ENCODE measurements around the gene CDH4.

The CDH4 gene

DNA sequence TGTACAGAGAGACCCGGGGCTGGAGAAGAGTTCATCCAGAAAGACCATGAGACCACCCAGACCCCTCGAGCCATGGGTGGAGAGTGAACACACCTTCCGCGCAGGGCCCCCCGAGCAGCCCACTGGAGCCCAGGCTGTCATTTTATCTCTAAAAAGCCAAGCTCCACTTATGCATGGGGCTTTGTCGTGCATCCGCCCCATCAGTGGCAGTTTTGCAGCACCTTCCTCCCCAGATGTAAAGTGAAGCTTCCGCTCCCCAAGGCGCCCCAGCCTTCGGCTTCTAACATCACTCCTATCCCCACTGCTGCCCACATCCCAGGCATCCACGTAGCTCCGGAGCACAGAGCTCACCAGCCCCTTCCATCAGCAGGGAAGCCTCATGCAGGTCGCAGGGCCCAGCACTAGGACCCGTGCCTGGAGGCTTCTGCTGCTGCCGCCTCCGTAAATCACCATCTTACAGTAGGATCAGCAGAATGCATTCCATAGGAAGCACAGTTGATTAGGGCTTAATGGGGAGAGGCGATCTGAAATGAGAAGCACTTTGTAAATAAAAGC is 512.5 kb downstream of the CDH4 start:
- Mint-ChIP-seq H3K36me3 (no peaks in the 10 kb centered on the region), H3K4me1 (no peaks in the 10 kb centered on the region), H3K9me3 (no peaks in the 10 kb centered on the region), H3K4me3 (no peak overlapping the region), H3K27me3 (peaks cover 2% of the 10 kb centered on the region), H3K27ac (no peak overlapping the region)

DNA sequence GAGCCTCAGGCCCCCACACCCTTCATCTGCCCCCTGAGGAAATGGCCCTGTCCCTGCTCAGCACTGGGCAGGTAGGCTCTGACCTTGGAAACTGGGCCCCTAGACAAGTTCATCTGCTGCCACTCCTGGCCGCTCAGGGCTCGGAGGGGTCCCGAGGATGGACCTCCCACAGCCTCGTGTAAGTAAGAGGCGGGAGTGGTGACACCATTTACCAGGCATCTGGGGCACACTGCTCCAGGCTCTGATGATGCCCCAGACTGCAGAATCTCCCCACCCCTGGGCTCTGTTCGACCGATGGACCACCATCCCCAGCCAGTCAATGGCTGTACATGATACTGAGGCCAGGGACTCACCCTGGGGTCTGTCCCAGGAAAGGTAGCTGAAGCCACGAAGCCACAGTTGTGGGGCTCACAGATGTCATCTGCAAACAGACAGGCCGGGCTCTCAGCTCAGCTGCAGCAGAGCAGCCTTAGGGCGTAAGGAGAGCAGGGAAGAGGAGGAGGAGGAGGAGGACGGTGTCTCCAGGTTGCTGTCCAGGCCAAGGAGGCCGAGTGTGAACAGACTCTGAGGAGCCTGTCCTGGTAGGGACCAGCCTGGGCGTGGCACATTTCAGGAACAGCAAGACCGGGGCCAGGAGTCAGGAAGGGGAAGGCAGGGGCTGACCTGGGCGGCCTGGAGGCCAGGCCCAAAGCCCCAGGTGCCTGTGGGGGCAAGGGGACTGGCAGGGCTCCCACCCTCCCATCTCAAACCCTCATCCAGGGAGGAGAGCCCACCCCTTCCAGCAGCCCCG is 513.2 kb downstream of the CDH4 start:
- Mint-ChIP-seq H3K27me3 (peaks cover 2% of the 10 kb centered on the region), H3K4me3 (no peak overlapping the region), H3K9me3 (no peaks in the 10 kb centered on the region), H3K36me3 (no peaks in the 10 kb centered on the region), H3K27ac (no peak overlapping the region), H3K4me1 (no peaks in the 10 kb centered on the region)

DNA sequence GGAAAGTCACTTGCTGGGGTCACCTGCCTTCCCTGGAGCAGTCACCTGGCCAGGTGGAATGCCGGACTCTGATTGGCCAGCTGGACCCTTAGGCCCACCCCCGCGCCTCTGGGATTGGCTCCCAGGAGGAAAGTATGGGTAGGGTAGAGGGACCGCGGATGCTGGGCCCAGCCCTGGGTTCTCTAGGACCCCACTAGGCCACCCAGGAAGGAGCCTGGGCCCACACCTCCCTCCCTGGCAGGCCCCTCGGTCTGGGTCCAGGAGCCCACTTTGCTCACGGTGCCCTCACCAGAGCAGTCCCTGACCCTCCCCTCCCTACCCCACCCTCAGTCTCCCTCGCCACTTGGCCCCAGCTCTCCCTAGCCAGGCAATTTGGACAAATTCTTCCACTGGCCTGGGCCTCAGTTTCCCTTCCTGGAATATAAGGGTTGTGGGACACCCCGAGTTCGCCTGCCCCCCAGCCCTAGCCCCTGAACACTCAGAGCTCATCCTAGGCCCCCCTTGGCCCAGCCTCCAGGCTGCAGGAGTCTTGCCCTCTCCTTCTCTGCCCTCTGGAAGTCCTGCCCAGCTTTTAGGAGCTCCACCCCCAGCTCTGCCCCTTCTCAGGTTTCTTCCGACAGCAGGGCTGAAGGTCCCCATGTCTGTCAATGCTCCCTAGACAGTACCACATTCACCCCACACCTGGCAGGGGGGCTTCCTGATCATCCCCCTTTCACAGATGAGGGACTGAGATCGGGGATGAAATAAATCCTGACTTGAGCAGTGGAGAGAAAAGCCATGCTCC is 514.0 kb downstream of the CDH4 start:
- peaks cover 2% of the 10 kb centered on the region for H3K27me3 Mint-ChIP-seq
- H3K4me1 Mint-ChIP-seq, result no peaks in the 10 kb centered on the region
- no peak overlapping the region for H3K27ac Mint-ChIP-seq
- H3K36me3 Mint-ChIP-seq, result no peaks in the 10 kb centered on the region
- no peaks in the 10 kb centered on the region for H3K9me3 Mint-ChIP-seq
- no peak overlapping the region for H3K4me3 Mint-ChIP-seq

DNA sequence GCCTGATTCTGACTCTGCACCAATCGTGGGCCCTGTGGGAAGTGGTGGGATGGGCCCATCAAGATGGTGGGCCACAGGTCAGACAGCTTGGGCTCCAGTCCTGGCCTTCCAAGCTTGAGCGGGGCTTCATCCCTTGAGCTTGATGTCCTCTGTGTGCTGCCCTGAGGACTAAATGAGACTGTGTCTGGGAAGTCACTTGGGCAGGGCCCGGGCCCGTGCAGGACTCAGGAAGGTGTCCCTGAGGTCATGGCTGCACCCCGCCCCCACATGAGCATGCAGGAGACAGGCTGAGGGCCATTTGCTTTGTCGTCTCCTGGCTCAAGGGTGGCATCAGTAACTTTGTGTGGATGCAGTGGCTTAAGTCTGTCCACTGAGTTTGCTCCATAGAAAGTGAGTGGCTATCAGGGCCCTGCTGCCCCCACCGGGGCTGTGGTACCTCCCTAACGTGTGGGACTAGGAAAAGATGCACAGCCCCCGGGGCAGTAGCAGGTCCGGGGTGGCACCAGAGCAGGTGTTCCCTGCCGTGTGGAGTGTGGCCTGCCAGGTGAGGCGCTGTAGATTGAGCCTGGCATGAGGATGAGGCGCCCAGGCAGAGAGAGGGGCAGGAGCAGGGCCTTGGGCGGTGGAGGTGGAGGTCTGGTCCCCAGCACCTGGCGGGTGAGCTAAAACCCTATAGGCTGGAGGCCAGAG is 515.0 kb downstream of the CDH4 start:
- Mint-ChIP-seq H3K27ac (no peak overlapping the region), H3K27me3 (peaks cover 2% of the 10 kb centered on the region), H3K4me3 (no peak overlapping the region), H3K36me3 (no peaks in the 10 kb centered on the region), H3K4me1 (no peaks in the 10 kb centered on the region), H3K9me3 (no peaks in the 10 kb centered on the region)

- Mint-ChIP-seq H3K4me3 (no peak overlapping the region), H3K27me3 (peaks cover 3% of the 10 kb centered on the region), H3K9me3 (no peaks in the 10 kb centered on the region), H3K36me3 (no peaks in the 10 kb centered on the region), H3K4me1 (no peaks in the 10 kb centered on the region), H3K27ac (no peak overlapping the region)
Measured at GRCh38 chr20:61767761-61768494, 515.9 kb downstream of the CDH4 start.

DNA sequence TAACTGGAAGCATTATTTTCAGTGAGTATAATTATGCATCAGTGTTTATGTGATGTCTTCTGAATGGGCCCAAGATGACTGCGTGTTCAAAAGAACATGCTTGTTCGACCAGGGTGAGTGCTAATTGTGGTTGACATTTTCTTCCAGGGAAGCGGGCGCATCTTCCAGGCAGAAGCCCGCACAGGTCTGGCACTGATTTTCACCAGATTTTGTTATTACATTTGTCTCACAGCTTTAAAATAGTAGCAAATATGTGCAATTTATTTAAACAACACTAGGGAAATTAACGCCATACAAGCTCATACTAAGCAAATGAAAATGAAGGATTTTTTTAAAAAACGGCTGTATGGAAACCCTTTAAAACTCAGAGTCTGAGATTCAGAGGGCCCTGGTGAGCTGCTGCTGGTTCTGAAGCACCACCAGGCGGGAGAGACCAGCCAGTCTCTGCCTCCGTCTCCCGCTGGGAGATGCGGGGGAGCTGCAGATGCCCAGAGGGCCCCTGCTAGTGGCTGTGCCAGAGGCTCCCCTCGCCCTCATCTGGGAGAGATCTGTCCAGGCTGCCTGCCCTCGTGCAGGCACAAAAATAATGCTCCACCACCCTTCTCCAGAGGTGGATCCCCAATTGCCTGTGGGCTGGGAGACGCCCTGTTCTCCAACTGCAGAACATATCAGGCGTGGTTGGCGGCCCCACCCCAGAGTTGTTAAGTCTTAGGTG is 516.7 kb downstream of the CDH4 start:
- H3K4me3 Mint-ChIP-seq, result no peak overlapping the region
- peaks cover 1% of the 10 kb centered on the region for H3K27me3 Mint-ChIP-seq
- no peaks in the 10 kb centered on the region for H3K4me1 Mint-ChIP-seq
- no peaks in the 10 kb centered on the region for H3K36me3 Mint-ChIP-seq
- no peak overlapping the region for H3K27ac Mint-ChIP-seq
- H3K9me3 Mint-ChIP-seq, result no peaks in the 10 kb centered on the region

DNA sequence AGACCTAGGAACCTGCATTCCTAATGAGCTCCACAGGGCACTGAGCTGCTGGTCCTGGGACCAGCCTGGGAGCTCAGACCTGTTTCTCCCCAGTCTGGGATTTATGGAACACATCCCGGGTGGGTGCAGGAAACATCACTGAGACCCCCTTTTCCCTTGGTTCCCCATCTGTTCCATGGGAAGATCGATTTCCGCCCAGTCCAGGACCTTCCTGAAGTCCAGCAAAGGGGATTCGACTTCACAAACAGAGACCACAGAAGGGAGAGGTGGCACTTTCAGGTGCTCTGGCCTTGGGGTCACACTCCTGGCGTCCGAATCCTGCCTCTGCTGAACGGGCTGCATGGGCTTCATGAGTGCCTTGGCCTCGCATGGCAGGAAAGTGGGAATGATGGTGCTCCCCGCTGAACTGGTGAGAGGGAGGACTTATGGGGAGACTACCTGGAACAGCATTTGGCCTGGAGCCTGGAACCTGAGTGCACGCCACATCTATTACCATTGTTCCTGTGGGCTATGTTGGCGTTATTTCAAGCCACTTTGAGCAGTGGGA is 517.3 kb downstream of the CDH4 start:
- Mint-ChIP-seq H3K9me3 (no peaks in the 10 kb centered on the region), H3K4me3 (no peak overlapping the region), H3K27ac (no peak overlapping the region), H3K4me1 (no peaks in the 10 kb centered on the region), H3K27me3 (peaks cover 1% of the 10 kb centered on the region), H3K36me3 (no peaks in the 10 kb centered on the region)

GRCh38 chr20:61770113-61770585 is 518.1 kb downstream of the CDH4 start:
- Mint-ChIP-seq H3K27me3 (peaks cover 1% of the 10 kb centered on the region), H3K9me3 (no peaks in the 10 kb centered on the region), H3K27ac (no peak overlapping the region), H3K36me3 (no peaks in the 10 kb centered on the region), H3K4me1 (no peaks in the 10 kb centered on the region), H3K4me3 (no peak overlapping the region)

DNA sequence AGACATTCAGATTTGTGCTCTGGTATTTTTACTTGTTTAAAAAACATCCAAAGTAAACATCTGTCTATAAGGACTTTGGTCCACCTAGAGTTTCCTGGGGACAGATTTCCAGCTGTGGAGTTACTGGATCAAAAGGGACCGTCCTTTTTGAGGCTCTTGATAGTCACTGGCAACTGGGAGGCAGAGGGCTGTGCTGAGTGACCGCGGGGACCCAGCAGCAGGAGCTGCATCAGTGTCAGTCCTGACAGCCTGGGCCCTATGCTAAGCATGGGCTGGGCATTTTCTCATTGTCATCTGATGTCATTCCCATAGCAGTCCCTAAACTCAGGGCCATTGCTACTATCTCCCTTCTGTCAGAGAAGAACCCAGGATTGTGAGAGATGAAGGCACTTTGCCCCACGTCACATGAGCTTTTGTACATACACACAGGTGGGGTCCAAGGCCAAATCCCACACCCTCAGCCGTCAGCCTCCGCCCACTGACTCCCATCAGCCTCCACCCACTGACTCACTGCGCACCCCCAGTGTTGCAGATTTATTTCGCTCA is 519.8 kb downstream of the CDH4 start:
- Mint-ChIP-seq H3K36me3 (no peaks in the 10 kb centered on the region), H3K27ac (no peak overlapping the region), H3K27me3 (peaks cover 1% of the 10 kb centered on the region), H3K9me3 (no peaks in the 10 kb centered on the region), H3K4me1 (no peaks in the 10 kb centered on the region), H3K4me3 (no peak overlapping the region)

DNA sequence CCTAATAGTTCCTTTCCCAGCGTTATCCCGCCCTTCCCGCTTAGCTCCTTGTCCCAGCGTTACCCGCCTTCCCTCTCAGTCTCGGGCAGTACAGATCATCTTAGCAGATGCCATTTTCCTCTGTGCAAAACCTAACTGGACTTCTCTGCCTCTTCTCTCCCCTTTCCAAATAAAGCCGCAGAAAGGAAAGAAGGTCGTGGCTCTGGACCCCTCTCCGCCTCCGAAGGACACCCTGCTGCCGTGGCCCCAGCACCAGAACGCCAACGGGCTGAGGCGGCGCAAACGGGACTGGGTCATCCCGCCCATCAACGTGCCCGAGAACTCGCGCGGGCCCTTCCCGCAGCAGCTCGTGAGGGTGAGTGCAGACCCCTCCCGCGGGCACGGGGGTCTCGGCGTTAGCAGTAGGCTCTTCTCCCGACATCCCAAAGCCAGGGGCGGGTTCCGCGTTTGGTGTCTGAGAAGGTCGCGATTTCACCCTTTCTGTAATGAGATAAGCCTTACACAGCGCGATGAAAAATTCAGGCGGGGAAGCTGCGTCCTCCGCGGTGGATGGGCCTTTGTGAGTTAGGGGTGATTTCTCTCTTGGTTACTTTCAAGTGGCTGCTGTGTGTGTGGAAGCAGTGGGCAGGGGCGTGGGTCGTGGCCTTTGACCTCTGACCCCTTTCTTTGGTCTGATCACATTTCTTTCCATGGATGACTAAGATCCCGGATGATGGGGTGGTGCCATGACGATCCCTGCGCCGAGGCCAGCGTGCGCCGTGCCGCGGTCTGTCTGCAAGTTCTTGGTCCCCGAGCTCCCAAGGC is 521.0 kb downstream of the CDH4 start:
- Mint-ChIP-seq H3K27me3 (peaks cover 1% of the 10 kb centered on the region), H3K9me3 (no peaks in the 10 kb centered on the region), H3K27ac (no peak overlapping the region), H3K36me3 (no peaks in the 10 kb centered on the region), H3K4me1 (no peaks in the 10 kb centered on the region), H3K4me3 (no peak overlapping the region)

DNA sequence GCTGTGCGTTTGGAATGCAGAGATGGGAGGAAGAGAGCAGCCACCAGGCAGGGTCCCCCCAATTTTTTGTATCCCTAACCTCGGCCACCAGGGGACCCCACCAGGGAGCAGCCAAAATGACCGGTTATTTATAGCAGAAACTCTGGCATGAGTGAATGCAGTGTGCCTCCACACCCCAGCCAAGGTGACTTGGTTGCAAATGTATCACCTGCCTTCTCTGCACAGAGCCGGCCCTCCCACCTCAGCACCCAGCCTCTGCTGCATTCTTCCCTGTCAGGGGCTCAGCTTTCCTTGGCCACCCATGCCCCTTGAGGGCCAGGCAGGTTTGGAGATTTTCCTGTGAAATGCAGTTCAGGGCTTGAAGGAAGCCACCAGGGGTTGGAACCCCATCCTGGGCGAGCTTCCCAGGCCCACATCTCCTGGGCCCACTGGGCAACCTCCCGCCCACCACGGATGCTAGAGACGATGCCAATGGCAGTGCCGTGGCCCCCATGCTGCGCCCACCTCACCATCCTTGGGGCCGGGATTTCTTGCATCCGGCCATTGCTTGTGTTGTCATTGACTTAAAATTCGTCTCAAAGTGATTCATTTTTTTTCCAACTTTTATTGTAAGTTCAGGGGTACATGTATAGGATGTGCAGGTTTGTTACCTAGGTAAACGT is 522.0 kb downstream of the CDH4 start:
- Mint-ChIP-seq H3K36me3 (no peaks in the 10 kb centered on the region), H3K27ac (no peak overlapping the region), H3K27me3 (peaks cover 1% of the 10 kb centered on the region), H3K4me1 (no peaks in the 10 kb centered on the region), H3K4me3 (no peak overlapping the region), H3K9me3 (no peaks in the 10 kb centered on the region)

- no peaks in the 10 kb centered on the region for H3K36me3 Mint-ChIP-seq
- no peak overlapping the region for H3K4me3 Mint-ChIP-seq
- peaks cover 2% of the 10 kb centered on the region for H3K9me3 Mint-ChIP-seq
- peaks cover 1% of the 10 kb centered on the region for H3K27me3 Mint-ChIP-seq
- H3K4me1 Mint-ChIP-seq, result no peaks in the 10 kb centered on the region
- no peak overlapping the region for H3K27ac Mint-ChIP-seq
Measured at GRCh38 chr20:61775423-61775822, 523.4 kb downstream of the CDH4 start.

DNA sequence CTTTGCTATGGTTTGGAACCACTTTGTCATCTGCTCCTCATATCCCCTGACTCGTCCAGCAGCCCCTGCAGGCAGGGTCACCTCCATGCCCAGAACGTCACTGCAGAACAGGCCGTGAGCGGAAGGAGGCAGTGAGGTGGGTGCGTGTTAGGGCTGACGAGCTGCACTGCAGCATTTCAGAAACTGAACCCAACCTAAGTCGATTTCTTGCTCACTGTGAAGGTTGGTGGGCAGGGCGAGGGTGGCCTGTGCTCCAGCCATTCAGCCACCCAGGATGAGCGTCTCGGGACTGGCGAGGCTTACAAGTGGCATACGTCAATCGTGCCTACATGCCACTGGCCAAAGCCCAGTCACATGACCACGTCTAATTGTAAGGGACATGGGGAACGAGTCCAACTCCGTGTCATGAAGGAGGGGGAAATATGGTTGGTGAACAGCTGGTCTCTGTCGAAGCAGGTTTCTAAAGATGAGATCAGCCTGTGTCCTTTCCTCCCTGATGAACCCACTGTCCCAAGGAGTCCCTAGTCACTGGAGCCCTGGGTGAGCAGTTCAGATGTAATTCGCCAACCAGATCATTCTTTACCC is 524.5 kb downstream of the CDH4 start:
- no peak overlapping the region for H3K27ac Mint-ChIP-seq
- peaks cover 1% of the 10 kb centered on the region for H3K27me3 Mint-ChIP-seq
- no peaks in the 10 kb centered on the region for H3K36me3 Mint-ChIP-seq
- no peak overlapping the region for H3K4me3 Mint-ChIP-seq
- peaks cover 13% of the 10 kb centered on the region for H3K9me3 Mint-ChIP-seq
- H3K4me1 Mint-ChIP-seq, result no peaks in the 10 kb centered on the region
